NK-92 (cell line): ENCODE results near the gene FBXW5.

Source experiments
- DNase-seq: peaks from one replicate; lab custom pipeline; 2025; ENCODE audit not compliant: unreplicated experiment; lab: John Stamatoyannopoulos, UW

FBXW5 gene

GRCh38 chr9:136936645-136937170 lies 7.8 kb downstream of the FBXW5 start:
- DNase-seq, result no peak

GRCh38 chr9:136935651-136936050 lies 8.9 kb downstream of the FBXW5 start:
- DNase-seq, result no peak

GRCh38 chr9:136934277-136934676 lies 10.3 kb downstream of the FBXW5 start:
- no peak for DNase-seq

GRCh38 chr9:136931611-136932130 lies 12.9 kb downstream of the FBXW5 start:
- DNase-seq, result no peak

- DNase-seq, result no peak
Measured at GRCh38 chr9:136930014-136930413, 14.5 kb downstream of the FBXW5 start.

GRCh38 chr9:136928591-136928990 lies 15.9 kb downstream of the FBXW5 start:
- no peak for DNase-seq

GRCh38 chr9:136927343-136928271 lies 16.9 kb downstream of the FBXW5 start:
- no peak for DNase-seq

- DNase-seq, result no peak
Measured at GRCh38 chr9:136926749-136927148, 17.8 kb downstream of the FBXW5 start.

- DNase-seq, result no peak
Measured at GRCh38 chr9:136926154-136926704, 18.3 kb downstream of the FBXW5 start.

GRCh38 chr9:136925414-136926153 lies 19.0 kb downstream of the FBXW5 start:
- no peak for DNase-seq

GRCh38 chr9:136923881-136924280 lies 20.7 kb downstream of the FBXW5 start:
- no peak for DNase-seq

GRCh38 chr9:136922540-136922939 lies 22.0 kb downstream of the FBXW5 start:
- DNase-seq, result no peak

GRCh38 chr9:136921718-136922117 lies 22.8 kb downstream of the FBXW5 start:
- no peak for DNase-seq

GRCh38 chr9:136921307-136921706 lies 23.2 kb downstream of the FBXW5 start:
- no peak for DNase-seq

GRCh38 chr9:136920734-136921231 lies 23.8 kb downstream of the FBXW5 start:
- no peak for DNase-seq

GRCh38 chr9:136920069-136920468 lies 24.5 kb downstream of the FBXW5 start:
- DNase-seq, result no peak

- no peak for DNase-seq
Measured at GRCh38 chr9:136917902-136918301, 26.6 kb downstream of the FBXW5 start.

- DNase-seq, result no peak
Measured at GRCh38 chr9:136916330-136917184, 28.0 kb downstream of the FBXW5 start.

- no peak for DNase-seq
Measured at GRCh38 chr9:136915632-136916329, 28.8 kb downstream of the FBXW5 start.
